Measurements from ENCODE around the gene SLFN5.

Gene SLFN5

GRCh38 chr17:35286120-35286781, 43.4 kb downstream of the SLFN5 start:
- TF ChIP-seq, protein P1, sequence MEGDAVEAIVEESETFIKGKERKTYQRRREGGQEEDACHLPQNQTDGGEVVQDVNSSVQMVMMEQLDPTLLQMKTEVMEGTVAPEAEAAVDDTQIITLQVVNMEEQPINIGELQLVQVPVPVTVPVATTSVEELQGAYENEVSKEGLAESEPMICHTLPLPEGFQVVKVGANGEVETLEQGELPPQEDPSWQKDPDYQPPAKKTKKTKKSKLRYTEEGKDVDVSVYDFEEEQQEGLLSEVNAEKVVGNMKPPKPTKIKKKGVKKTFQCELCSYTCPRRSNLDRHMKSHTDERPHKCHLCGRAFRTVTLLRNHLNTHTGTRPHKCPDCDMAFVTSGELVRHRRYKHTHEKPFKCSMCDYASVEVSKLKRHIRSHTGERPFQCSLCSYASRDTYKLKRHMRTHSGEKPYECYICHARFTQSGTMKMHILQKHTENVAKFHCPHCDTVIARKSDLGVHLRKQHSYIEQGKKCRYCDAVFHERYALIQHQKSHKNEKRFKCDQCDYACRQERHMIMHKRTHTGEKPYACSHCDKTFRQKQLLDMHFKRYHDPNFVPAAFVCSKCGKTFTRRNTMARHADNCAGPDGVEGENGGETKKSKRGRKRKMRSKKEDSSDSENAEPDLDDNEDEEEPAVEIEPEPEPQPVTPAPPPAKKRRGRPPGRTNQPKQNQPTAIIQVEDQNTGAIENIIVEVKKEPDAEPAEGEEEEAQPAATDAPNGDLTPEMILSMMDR (IDR thresholded peaks at IDR 0.05): no peak
- Histone ChIP-seq H3K27ac (no peak overlapping the region), H3K36me3 (no peaks in the 10 kb centered on the region), H3K9me3 (no peaks in the 10 kb centered on the region), H3K4me1 (ENCODE audit: control insufficient read depth in 1 of 2, insufficient read depth in 1 of 2, low read depth in 1 of 2, low read length in 1 of 2) (no peaks in the 10 kb centered on the region), H3K27me3 (peaks cover 59% of the 10 kb centered on the region), H3K4me3 (ENCODE audit: low read depth in 1 of 2, low read length in 1 of 2) (no peak overlapping the region)

- Histone ChIP-seq H3K4me1 (ENCODE audit: control insufficient read depth in 1 of 2, insufficient read depth in 1 of 2, low read depth in 1 of 2, low read length in 1 of 2) (no peaks in the 10 kb centered on the region), H3K27ac (no peak overlapping the region), H3K9me3 (no peaks in the 10 kb centered on the region)
Measured at GRCh38 chr17:35287286-35287811, 44.5 kb downstream of the SLFN5 start.

GRCh38 chr17:35289222-35289621, 46.4 kb downstream of the SLFN5 start:
- TF ChIP-seq, protein P1 (IDR thresholded peaks at IDR 0.05): no peak
- Histone ChIP-seq H3K27me3 (peaks cover 63% of the 10 kb centered on the region), H3K4me3 (ENCODE audit: low read depth in 1 of 2, low read length in 1 of 2) (no peak overlapping the region), H3K9me3 (no peaks in the 10 kb centered on the region), H3K27ac (no peak overlapping the region), H3K4me1 (ENCODE audit: control insufficient read depth in 1 of 2, insufficient read depth in 1 of 2, low read depth in 1 of 2, low read length in 1 of 2) (no peaks in the 10 kb centered on the region), H3K36me3 (no peaks in the 10 kb centered on the region)

More at GRCh38 chr17:35287286-35287811, 44.5 kb downstream of the SLFN5 start:
- TF ChIP-seq, protein P1 (IDR thresholded peaks at IDR 0.05): no peak
- Histone ChIP-seq H3K4me3 (ENCODE audit: low read depth in 1 of 2, low read length in 1 of 2) (no peak overlapping the region), H3K27me3 (peaks cover 60% of the 10 kb centered on the region), H3K36me3 (no peaks in the 10 kb centered on the region)

GRCh38 chr17:35291802-35292201, 48.9 kb downstream of the SLFN5 start:
- Histone ChIP-seq H3K36me3 (no peaks in the 10 kb centered on the region), H3K27ac (no peak overlapping the region), H3K9me3 (no peaks in the 10 kb centered on the region), H3K27me3 (peaks cover 64% of the 10 kb centered on the region), H3K4me3 (ENCODE audit: low read depth in 1 of 2, low read length in 1 of 2) (no peak overlapping the region), H3K4me1 (ENCODE audit: control insufficient read depth in 1 of 2, insufficient read depth in 1 of 2, low read depth in 1 of 2, low read length in 1 of 2) (no peaks in the 10 kb centered on the region)
- TF ChIP-seq, protein P1 (IDR thresholded peaks at IDR 0.05): no peak

- peaks cover 79% of the 10 kb centered on the region for H3K27me3 ChIP-seq
- TF ChIP-seq, protein P1 (IDR thresholded peaks at IDR 0.05): no peak
- H3K9me3 ChIP-seq: no peaks in the 10 kb centered on the region
- H3K4me1 ChIP-seq (ENCODE audit: control insufficient read depth in 1 of 2, insufficient read depth in 1 of 2, low read depth in 1 of 2, low read length in 1 of 2): no peaks in the 10 kb centered on the region
- H3K36me3 ChIP-seq: no peaks in the 10 kb centered on the region
- H3K4me3 ChIP-seq (ENCODE audit: low read depth in 1 of 2, low read length in 1 of 2): no peak overlapping the region
- H3K27ac ChIP-seq: no peak overlapping the region
Measured at GRCh38 chr17:35293151-35293847, 50.4 kb downstream of the SLFN5 start.

Data from neutrophil (primary cell).